ENCODE results near the gene ZNF566. TPM values are rescaled to one million over a fixed set of nuclear protein-coding genes. Genes with fewer than 3 reads are reported as not detected.

ZNF566 gene
- total and polyA plus RNA-seq, 4 donors: 2.3 to 21.9 (median 8.4) TPM

DNA sequence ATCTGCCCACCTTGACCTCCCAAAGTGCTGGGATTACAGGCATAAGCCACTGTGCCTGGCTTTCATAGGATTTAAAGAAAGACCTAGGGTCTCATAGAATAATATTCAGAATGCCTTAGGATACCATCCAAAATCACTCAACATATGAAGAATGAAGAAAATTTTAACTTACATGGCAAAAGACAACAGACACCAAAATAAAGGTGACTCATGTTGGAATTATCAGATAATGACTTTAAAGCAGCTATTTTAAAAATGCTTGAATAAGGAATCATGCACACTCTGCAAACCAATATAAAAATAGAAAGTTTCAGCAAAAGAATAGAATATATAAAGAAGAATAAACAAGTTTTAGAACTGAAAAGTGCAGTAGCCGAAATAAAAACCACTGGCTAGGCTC, 29.3 kb downstream of the ZNF566 start:
- WGBS, 2 donors: 91 to 99% methylated on average over 1 of the region's 1 CpG
- no peak for TF ChIP-seq CTCF (IDR thresholded peaks at IDR 0.05; ENCODE audit: control extremely low read depth, extremely low read depth)
- peaks cover 2 to 13% (median 7%) of the 10 kb centered on the region in 4 donors for H3K36me3 ChIP-seq (ENCODE audit: control insufficient read depth in 4 of 4, insufficient read depth in 4 of 4, low read length in 4 of 4)

GRCh38 chr19:36456831-36457230, 32.5 kb downstream of the ZNF566 start:
- WGBS, 2 donors: 97 to 99% methylated on average over 2 of the region's 2 CpGs
- no peaks in the 10 kb centered on the region for H3K4me1 ChIP-seq (ENCODE audit: control insufficient read depth in 5 of 5, insufficient read depth in 5 of 5, low read length in 5 of 5)
- peaks cover 5 to 19% (median 8%) of the 10 kb centered on the region in 4 donors for H3K9me3 ChIP-seq (ENCODE audit: control insufficient read depth in 4 of 4, insufficient read depth in 3 of 4, low read length in 3 of 4)
- no peak overlapping the region for H3K27ac ChIP-seq (ENCODE audit: low read depth in 1 of 2, low read length in 1 of 2)
- peaks cover 1 to 28% (median 13%) of the 10 kb centered on the region in 4 donors for H3K36me3 ChIP-seq (ENCODE audit: control insufficient read depth in 4 of 4, insufficient read depth in 4 of 4, low read length in 4 of 4)
- no peaks in the 10 kb centered on the region for H3K27me3 ChIP-seq (ENCODE audit: control insufficient read depth in 3 of 3, insufficient read depth in 3 of 3, low read length in 2 of 3)
- TF ChIP-seq CTCF (IDR thresholded peaks at IDR 0.05; ENCODE audit: control extremely low read depth, extremely low read depth): no peak
- no peak for DNase-seq
- ATAC-seq (ENCODE audit: insufficient read depth, low FRiP score): no peak
- no peak overlapping the region for H3K4me3 ChIP-seq
- H3K9ac ChIP-seq (ENCODE audit: insufficient read depth in 1 of 2, low read length in 2 of 2): no peak overlapping the region

More for the DNA sequence above, 29.3 kb downstream of the ZNF566 start:
- Histone ChIP-seq H3K27me3 (ENCODE audit: control insufficient read depth in 3 of 3, insufficient read depth in 3 of 3, low read length in 2 of 3) (no peaks in the 10 kb centered on the region), H3K9me3 (ENCODE audit: control insufficient read depth in 4 of 4, insufficient read depth in 3 of 4, low read length in 3 of 4) (peaks cover 0 to 15% (median 2%) of the 10 kb centered on the region in 4 donors), H3K27ac (ENCODE audit: low read depth in 1 of 2, low read length in 1 of 2) (no peak overlapping the region), H3K4me1 (ENCODE audit: control insufficient read depth in 5 of 5, insufficient read depth in 5 of 5, low read length in 5 of 5) (no peaks in the 10 kb centered on the region), H3K4me3 (no peak overlapping the region), H3K9ac (ENCODE audit: insufficient read depth in 1 of 2, low read length in 2 of 2) (no peak overlapping the region)
- DNase-seq: no peak
- ATAC-seq (ENCODE audit: insufficient read depth, low FRiP score): no peak

DNA sequence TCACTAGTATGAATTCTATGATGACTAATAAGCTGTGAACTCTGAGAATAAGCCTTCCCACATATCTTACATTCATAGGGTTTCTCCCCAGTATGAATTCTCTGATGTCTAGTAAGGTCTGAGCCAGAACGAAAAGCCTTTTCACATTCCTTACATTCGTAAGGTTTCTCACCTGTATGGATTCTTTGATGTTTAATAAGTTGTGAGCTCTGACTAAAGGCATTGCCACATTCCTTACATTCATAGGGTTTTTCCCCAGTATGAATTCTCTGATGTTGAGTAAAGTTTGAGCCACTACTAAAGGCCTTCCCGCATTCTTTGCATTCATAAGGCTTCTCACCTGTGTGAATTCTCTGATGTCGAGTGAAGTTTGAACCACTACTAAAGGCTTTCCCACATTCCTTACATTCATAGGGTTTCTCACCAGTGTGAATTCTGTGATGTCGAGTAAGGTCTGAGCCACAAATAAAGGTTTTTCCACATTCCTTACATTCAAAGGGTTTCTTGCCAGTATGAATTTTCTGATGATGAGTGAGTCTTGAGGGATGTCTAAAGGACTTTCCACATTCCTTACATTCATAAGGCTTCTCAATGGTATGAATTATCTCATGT, 40.2 kb downstream of the ZNF566 start:
- DNase-seq (no peak), ATAC-seq (ENCODE audit: insufficient read depth, low FRiP score) (no peak)
- no peak overlapping the region for H3K4me3 ChIP-seq
- 98 to 99% methylated on average over 5 of the region's 5 CpGs for WGBS, 2 donors
- no peak overlapping the region for H3K9ac ChIP-seq (ENCODE audit: insufficient read depth in 1 of 2, low read length in 2 of 2)
- H3K4me1 ChIP-seq (ENCODE audit: control insufficient read depth in 5 of 5, insufficient read depth in 5 of 5, low read length in 5 of 5): no peaks in the 10 kb centered on the region
- peaks cover 3 to 61% (median 39%) of the 10 kb centered on the region in 4 donors for H3K36me3 ChIP-seq (ENCODE audit: control insufficient read depth in 4 of 4, insufficient read depth in 4 of 4, low read length in 4 of 4)
- H3K27ac ChIP-seq (ENCODE audit: low read depth in 1 of 2, low read length in 1 of 2): no peak overlapping the region
- H3K27me3 ChIP-seq (ENCODE audit: control insufficient read depth in 3 of 3, insufficient read depth in 3 of 3, low read length in 2 of 3): no peaks in the 10 kb centered on the region
- H3K9me3 ChIP-seq (ENCODE audit: control insufficient read depth in 4 of 4, insufficient read depth in 3 of 4, low read length in 3 of 4): peaks cover 20 to 41% (median 28%) of the 10 kb centered on the region in 4 donors
- TF ChIP-seq CTCF (IDR thresholded peaks at IDR 0.05; ENCODE audit: control extremely low read depth, extremely low read depth): no peak

DNA sequence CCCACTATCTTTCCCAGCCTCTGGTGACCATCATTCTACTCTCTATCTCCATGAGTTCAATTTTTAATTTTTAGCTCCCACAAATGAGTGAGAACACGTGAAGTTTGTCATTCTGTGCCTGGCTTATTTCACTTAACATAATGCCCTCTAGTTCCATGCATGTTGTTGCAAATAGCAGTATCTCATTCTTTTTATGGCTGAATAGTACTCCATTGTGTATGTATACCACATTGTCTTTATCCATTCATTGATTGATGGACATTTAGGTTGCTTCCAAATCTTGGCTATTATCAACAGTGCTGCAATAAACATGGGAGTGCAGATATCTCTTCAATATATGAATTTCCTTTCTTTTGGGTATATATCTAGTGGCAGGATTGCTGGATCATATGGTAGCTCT, 48.0 kb downstream of the ZNF566 start:
- Histone ChIP-seq H3K4me1 (ENCODE audit: control insufficient read depth in 5 of 5, insufficient read depth in 5 of 5, low read length in 5 of 5) (no peaks in the 10 kb centered on the region), H3K36me3 (ENCODE audit: control insufficient read depth in 4 of 4, insufficient read depth in 4 of 4, low read length in 4 of 4) (peaks cover 0 to 9% (median 2%) of the 10 kb centered on the region in 4 donors), H3K4me3 (no peak overlapping the region), H3K9ac (ENCODE audit: insufficient read depth in 1 of 2, low read length in 2 of 2) (no peak overlapping the region), H3K9me3 (ENCODE audit: control insufficient read depth in 4 of 4, insufficient read depth in 3 of 4, low read length in 3 of 4) (peaks cover 1 to 24% (median 10%) of the 10 kb centered on the region in 4 donors), H3K27me3 (ENCODE audit: control insufficient read depth in 3 of 3, insufficient read depth in 3 of 3, low read length in 2 of 3) (no peaks in the 10 kb centered on the region), H3K27ac (ENCODE audit: low read depth in 1 of 2, low read length in 1 of 2) (no peak overlapping the region)
- 68 to 74% methylated on average over 1 of the region's 1 CpG for WGBS, 2 donors
- DNase-seq (no peak), ATAC-seq (ENCODE audit: insufficient read depth, low FRiP score) (no peak)
- TF ChIP-seq CTCF (IDR thresholded peaks at IDR 0.05; ENCODE audit: control extremely low read depth, extremely low read depth): no peak
